ENCODE results near the gene CRLF2. TPM values are rescaled to one million over a fixed set of nuclear protein-coding genes. Genes with fewer than 3 reads are reported as not detected.
"Not testable (repeated sequence)": the region's sequence is repeated elsewhere in the genome, so short reads cannot be mapped to it uniquely, and the experiment has no call there.

Gene CRLF2
- total and polyA plus RNA-seq, 2 of the 8 experiments (the other 6 are each of a cell fraction or from before 2014, with no cell fraction given): 0.06 TPM; not detected in 1

DNA sequence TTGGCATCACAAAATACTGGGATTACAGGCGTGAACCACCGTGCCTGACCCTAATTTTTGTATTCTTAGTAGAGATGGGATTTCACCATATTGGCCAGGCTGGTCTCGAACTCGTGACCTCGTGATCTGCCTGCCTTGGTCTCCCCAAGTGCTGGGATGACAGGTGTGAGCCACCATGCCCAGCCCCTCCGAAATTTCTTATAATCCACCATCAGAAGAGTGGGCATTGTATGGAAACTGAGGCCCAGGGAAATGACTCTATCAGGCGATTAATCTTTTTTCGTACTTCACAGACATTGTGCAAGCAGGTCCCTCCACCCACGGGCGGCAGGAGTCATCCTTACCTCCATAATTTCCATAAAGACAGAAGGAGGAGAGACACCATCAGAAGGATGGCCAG, 16.0 kb downstream of the CRLF2 start:
- H3K4me1 ChIP-seq (replicated peaks in 1 of 4; ENCODE audit: control insufficient read depth in 3 of 4, insufficient read depth in 4 of 4, low read length in 3 of 4): no peaks in the 10 kb centered on the region
- ChIA-PET CTCF (ENCODE audit: partially characterized antibody) (no interaction called here), POLR2A (ENCODE audit: partially characterized antibody) (no interaction called here)
- no peak overlapping the region for H3K27ac ChIP-seq (ENCODE audit: low read depth, low read length)
- H3K23ac ChIP-seq (ENCODE audit: insufficient read length): no peak overlapping the region
- no peak overlapping the region for H2BK15ac ChIP-seq (ENCODE audit: low read length)
- H3K79me1 ChIP-seq (ENCODE audit: low read depth, low read length): no peaks in the 10 kb centered on the region
- peaks cover 0 to 3% of the 10 kb centered on the region in 2 experiments; a peak in 1 of 4 replicates for H3K9me3 ChIP-seq (ENCODE audit: insufficient read depth in 2 of 2, low read depth in 1 of 2, low read length in 1 of 2)
- no peaks in the 10 kb centered on the region for H3K36me3 ChIP-seq (ENCODE audit: control insufficient read depth in 2 of 4, insufficient read depth in 4 of 4, low read length in 3 of 4)
- no peaks in the 10 kb centered on the region for H3K27me3 ChIP-seq (replicated peaks in 1 of 4; ENCODE audit: control insufficient read depth in 3 of 4, extremely low read depth in 1 of 4, insufficient read depth in 3 of 4, low read length in 3 of 4)
- peak overlapping the region; percentile 6 for H3K56ac ChIP-seq (replicated peaks; ENCODE audit: insufficient read length, low read depth, low read length)
- H4K91ac ChIP-seq (replicated peaks; ENCODE audit: insufficient read length, low read length): no peak overlapping the region
- DNase-seq (ENCODE audit: low read depth in 1 of 2, low spot score in 2 of 2): peak in 1 of 2 experiments; percentile 14
- no peak overlapping the region for H2BK120ac ChIP-seq (replicated peaks; ENCODE audit: low read depth, low read length)
- H2BK5ac ChIP-seq (ENCODE audit: low read depth, low read length): no peak overlapping the region
- FAIRE-seq: no peak
- H2AK5ac ChIP-seq (ENCODE audit: low read depth, low read length): no peak overlapping the region
- H4K20me1 ChIP-seq (replicated peaks in 1 of 2; ENCODE audit: control insufficient read depth in 1 of 2, insufficient read depth in 2 of 2, low read length in 2 of 2): no peaks in the 10 kb centered on the region
- H4K5ac ChIP-seq (ENCODE audit: insufficient read length, low read depth, low read length): no peak overlapping the region
- H3K14ac ChIP-seq (ENCODE audit: insufficient read length): no peak overlapping the region
- H2BK20ac ChIP-seq (ENCODE audit: low read length): no peak overlapping the region
- no peak overlapping the region for H3K18ac ChIP-seq (ENCODE audit: extremely low read depth, low read length)
- no peak overlapping the region for H3K4me2 ChIP-seq (ENCODE audit: insufficient read depth in 1 of 2, low read depth in 2 of 2, low read length in 2 of 2)
- H3K4me3 ChIP-seq (ENCODE audit: extremely low read depth in 1 of 4, insufficient read depth in 2 of 4, low read depth in 3 of 4, low read length in 4 of 4): no peak overlapping the region
- H4K8ac ChIP-seq (ENCODE audit: extremely low read depth, insufficient read depth, low read length): no peak overlapping the region
- TF ChIP-seq TEAD4 (IDR thresholded peaks at IDR 0.05; ENCODE audit: low read depth, low read length) (no peak), TBP (IDR thresholded peaks at IDR 0.05; ENCODE audit: low read depth, low read length) (no peak)
- H3K23me2 ChIP-seq (ENCODE audit: low read depth, low read length): 0 out of 2 replicates have a peak, but pooled peaks cover 2% of the 10 kb centered on the region
- no peaks in the 10 kb centered on the region for H3K79me2 ChIP-seq (ENCODE audit: control insufficient read depth in 1 of 2, insufficient read depth in 2 of 2, low read length in 2 of 2)
- H2BK12ac ChIP-seq (ENCODE audit: low read depth, low read length): no peak overlapping the region
- H3K9ac ChIP-seq (replicated peaks in 1 of 4; ENCODE audit: extremely low read depth in 1 of 4, low read depth in 3 of 4, low read length in 3 of 4): no peak overlapping the region
- H3K4ac ChIP-seq (replicated peaks; ENCODE audit: insufficient read length, low read depth, low read length): no peak overlapping the region
- 79% methylated on average over 10 of the region's 10 CpGs; no CpG with 5 or more reads in 1 of the 2 experiments for WGBS, 2 experiments (ENCODE audit: extremely low coverage in 1 of 2, insufficient coverage in 1 of 2, insufficient read length in 1 of 2, insufficient replicate concordance in 2 of 2, low coverage in 1 of 2, low lambda C conversion rate in 2 of 2, missing lambda C conversion rate in 1 of 2)
- H2AFZ ChIP-seq (ENCODE audit: low read length): no peak overlapping the region

DNA sequence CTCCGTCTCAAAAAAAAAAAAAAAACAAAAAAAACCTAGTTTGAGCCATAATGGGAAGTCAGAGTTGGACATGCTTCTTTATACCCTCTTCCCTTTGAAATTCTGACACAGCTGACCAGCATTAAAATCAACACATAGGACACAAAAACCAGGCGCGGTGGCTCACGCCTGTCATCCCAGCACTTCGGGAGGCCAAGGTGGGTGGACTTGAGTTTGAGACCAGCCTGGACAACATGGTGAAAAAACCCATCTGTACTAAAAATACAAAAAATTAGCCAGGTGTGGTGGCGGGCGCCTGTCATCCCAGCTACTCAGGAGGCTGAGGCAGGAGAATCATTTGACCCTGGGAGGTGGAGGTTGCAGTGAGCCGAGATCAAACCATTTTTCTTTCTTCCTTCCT, 20.3 kb downstream of the CRLF2 start:
- H3K14ac ChIP-seq (ENCODE audit: insufficient read length); H3K23ac ChIP-seq (ENCODE audit: insufficient read length); H3K4me2 ChIP-seq (ENCODE audit: insufficient read depth in 1 of 2, low read depth in 2 of 2, low read length in 2 of 2); H2AFZ ChIP-seq (ENCODE audit: low read length); H2BK5ac ChIP-seq (ENCODE audit: low read depth, low read length); H4K5ac ChIP-seq (ENCODE audit: insufficient read length, low read depth, low read length); H2BK12ac ChIP-seq (ENCODE audit: low read depth, low read length); H3K23me2 ChIP-seq (ENCODE audit: low read depth, low read length); H3K27me3 ChIP-seq (replicated peaks in 1 of 4; ENCODE audit: control insufficient read depth in 3 of 4, extremely low read depth in 1 of 4, insufficient read depth in 3 of 4, low read length in 3 of 4); H2BK15ac ChIP-seq (ENCODE audit: low read length); H3K4me1 ChIP-seq (replicated peaks in 1 of 4; ENCODE audit: control insufficient read depth in 3 of 4, insufficient read depth in 4 of 4, low read length in 3 of 4); H3K79me1 ChIP-seq (ENCODE audit: low read depth, low read length); H3K56ac ChIP-seq (replicated peaks; ENCODE audit: insufficient read length, low read depth, low read length); H3K36me3 ChIP-seq (ENCODE audit: control insufficient read depth in 2 of 4, insufficient read depth in 4 of 4, low read length in 3 of 4); H4K8ac ChIP-seq (ENCODE audit: extremely low read depth, insufficient read depth, low read length); H4K20me1 ChIP-seq (replicated peaks in 1 of 2; ENCODE audit: control insufficient read depth in 1 of 2, insufficient read depth in 2 of 2, low read length in 2 of 2); H3K4me3 ChIP-seq (ENCODE audit: extremely low read depth in 1 of 4, insufficient read depth in 2 of 4, low read depth in 3 of 4, low read length in 4 of 4); H2BK120ac ChIP-seq (replicated peaks; ENCODE audit: low read depth, low read length); H3K4ac ChIP-seq (replicated peaks; ENCODE audit: insufficient read length, low read depth, low read length); POLR2A ChIA-PET (ENCODE audit: partially characterized antibody); H3K9ac ChIP-seq (replicated peaks in 1 of 4; ENCODE audit: extremely low read depth in 1 of 4, low read depth in 3 of 4, low read length in 3 of 4); H2BK20ac ChIP-seq (ENCODE audit: low read length); H2AK5ac ChIP-seq (ENCODE audit: low read depth, low read length); H3K79me2 ChIP-seq (ENCODE audit: control insufficient read depth in 1 of 2, insufficient read depth in 2 of 2, low read length in 2 of 2); H3K9me3 ChIP-seq (ENCODE audit: insufficient read depth in 2 of 2, low read depth in 1 of 2, low read length in 1 of 2); CTCF ChIA-PET (ENCODE audit: partially characterized antibody); FAIRE-seq; H3K27ac ChIP-seq (ENCODE audit: low read depth, low read length); H3K18ac ChIP-seq (ENCODE audit: extremely low read depth, low read length); H4K91ac ChIP-seq (replicated peaks; ENCODE audit: insufficient read length, low read length): not testable (repeated sequence)
- peak in 1 of 2 experiments; percentile 23 for DNase-seq (ENCODE audit: low read depth in 1 of 2, low spot score in 2 of 2)
- WGBS, 2 experiments (ENCODE audit: extremely low coverage in 1 of 2, insufficient coverage in 1 of 2, insufficient read length in 1 of 2, insufficient replicate concordance in 2 of 2, low coverage in 1 of 2, low lambda C conversion rate in 2 of 2, missing lambda C conversion rate in 1 of 2): 77% methylated on average over 7 of the region's 8 CpGs; no CpG with 5 or more reads in 1 of the 2 experiments
